ES-I3 (cell line): ENCODE results near the gene DMP1.
"Not testable (repeated sequence)": the region's sequence is repeated elsewhere in the genome, so short reads cannot be mapped to it uniquely, and the experiment has no call there.

Source experiments
- H3K36me3 ChIP-seq: 2 replicates; pipeline ENCODE4 v1.6.1; 2013; ENCODE audit warnings: mild to moderate bottlenecking, low read length, control low read depth, moderate library complexity; ENCODE audit not compliant: insufficient read depth
- H3K4me1 ChIP-seq: 2 replicates; pipeline ENCODE4 v1.6.1; 2013; ENCODE audit warnings: mild to moderate bottlenecking, control low read depth, low read length; ENCODE audit not compliant: insufficient read depth
- H3K9ac ChIP-seq: 2 replicates; pipeline ENCODE4 v1.6.1; 2013; ENCODE audit warnings: low read depth, mild to moderate bottlenecking, low read length, moderate library complexity
- H3K9me3 ChIP-seq: 2 replicates; pipeline ENCODE4 v1.6.1; 2013; ENCODE audit warnings: mild to moderate bottlenecking, low read length, moderate library complexity; ENCODE audit not compliant: control insufficient read depth, insufficient read depth

DMP1 gene

DNA sequence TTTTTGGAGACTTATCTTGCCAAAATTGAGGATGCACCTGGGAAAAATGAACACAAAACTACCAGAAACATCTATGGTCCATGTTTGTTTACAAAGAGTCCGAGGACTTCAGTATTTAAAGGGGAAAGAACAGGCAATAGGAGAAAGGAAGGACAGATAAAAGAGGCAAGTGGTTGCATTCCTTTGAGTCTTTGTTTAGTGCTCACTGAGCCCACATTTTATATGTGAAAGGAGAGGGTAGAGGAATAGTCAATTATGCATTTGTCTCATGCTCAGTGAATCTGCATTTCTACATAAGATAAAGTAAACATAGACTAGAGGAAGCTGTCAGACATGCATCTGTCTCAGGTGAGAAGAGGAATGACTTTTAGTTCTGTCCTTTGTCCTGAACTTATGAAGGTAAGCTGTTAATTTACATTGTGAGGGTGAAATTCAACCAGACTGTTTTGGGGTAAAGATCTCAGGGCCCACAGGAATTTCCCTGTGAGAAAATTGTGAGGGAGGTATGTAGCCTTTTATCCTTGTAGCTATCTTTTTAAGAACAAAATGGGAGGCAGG is 4.5 kb downstream of the DMP1 start:
- Histone ChIP-seq H3K9me3 (peaks cover 3% of the 10 kb centered on the region; the same call in 1 of the 2 replicates), H3K36me3 (no peaks in the 10 kb centered on the region), H3K4me1 (peaks cover 12% of the 10 kb centered on the region), H3K9ac (0 out of 2 replicates have a peak overlapping the region, but pooled peaks have one; percentile 10)

DNA sequence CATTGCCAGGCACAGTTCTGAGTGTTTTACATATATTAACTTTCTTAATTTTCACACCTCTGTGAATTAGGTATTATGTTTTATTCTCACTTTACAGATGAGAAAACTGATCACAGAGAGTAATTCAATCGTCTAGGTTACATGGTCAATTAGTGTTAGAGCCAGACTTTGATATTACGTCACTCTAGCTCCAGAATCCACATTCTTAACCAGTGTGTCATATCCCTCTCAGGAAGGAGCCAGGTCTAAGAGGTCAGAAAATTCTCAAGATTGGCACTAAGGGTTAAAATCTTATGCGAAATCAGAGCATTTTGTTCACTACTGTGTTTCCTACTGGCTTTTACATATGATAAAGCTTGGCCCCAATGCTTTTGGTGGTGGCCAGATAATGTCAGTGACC is 7.4 kb downstream of the DMP1 start:
- no peak overlapping the region for H3K9ac ChIP-seq
- H3K9me3 ChIP-seq: peaks cover 3% of the 10 kb centered on the region; the same call in 1 of the 2 replicates
- H3K4me1 ChIP-seq: peaks cover 14% of the 10 kb centered on the region
- no peaks in the 10 kb centered on the region for H3K36me3 ChIP-seq

DNA sequence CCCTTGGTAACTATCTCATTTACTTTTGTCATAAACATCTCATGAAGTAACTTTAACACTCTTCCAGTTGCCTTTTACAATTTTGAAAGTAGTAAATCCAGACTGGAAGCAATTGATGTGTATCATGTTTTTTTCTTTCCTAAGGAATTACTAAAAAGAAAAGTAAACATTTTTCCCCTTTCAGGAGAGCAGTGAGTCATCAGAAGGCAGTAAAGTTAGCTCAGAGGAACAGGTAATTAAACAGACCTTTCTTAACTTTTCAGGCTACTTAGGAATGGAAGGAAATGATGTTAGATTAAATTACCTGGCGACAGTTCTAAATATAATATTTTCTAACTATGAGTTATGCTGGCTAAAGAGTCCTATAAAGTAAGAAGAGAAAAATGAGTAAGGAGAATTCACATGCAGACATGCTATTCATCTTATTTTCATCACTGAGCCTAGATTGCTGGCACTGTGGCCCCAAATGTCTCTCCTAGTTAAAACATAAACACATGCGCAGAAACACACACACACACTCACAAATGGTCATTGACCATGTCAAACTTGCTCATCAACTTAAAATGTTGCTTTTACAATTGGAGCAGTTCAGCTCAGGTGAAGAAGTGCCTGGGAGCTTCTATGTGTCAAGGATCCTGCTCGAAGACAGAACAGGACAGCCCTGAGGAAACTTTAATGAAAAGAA is 9.3 kb downstream of the DMP1 start:
- Histone ChIP-seq H3K9ac (no peak overlapping the region), H3K36me3 (no peaks in the 10 kb centered on the region), H3K9me3 (peaks cover 3% of the 10 kb centered on the region; the same call in 1 of the 2 replicates), H3K4me1 (peaks cover 12% of the 10 kb centered on the region)

DNA sequence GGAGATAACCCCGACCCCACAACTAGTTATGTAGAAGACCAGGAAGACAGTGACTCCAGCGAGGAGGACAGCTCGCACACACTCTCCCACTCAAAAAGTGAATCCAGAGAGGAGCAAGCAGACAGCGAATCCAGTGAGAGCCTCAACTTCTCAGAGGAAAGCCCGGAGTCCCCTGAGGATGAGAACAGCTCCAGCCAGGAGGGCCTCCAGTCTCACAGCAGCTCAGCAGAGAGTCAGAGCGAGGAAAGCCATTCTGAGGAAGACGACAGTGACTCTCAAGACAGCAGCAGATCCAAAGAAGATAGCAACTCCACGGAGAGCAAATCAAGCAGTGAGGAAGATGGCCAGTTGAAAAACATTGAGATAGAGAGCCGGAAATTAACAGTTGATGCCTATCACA is 12.8 kb downstream of the DMP1 start:
- H3K36me3 ChIP-seq: no peaks in the 10 kb centered on the region
- H3K9ac ChIP-seq: no peak overlapping the region
- H3K9me3 ChIP-seq: no peaks in the 10 kb centered on the region
- 0 out of 2 replicates have a peak, but pooled peaks cover 7% of the 10 kb centered on the region for H3K4me1 ChIP-seq

- no peaks in the 10 kb centered on the region for H3K36me3 ChIP-seq
- no peak overlapping the region for H3K9ac ChIP-seq
- no peaks in the 10 kb centered on the region for H3K4me1 ChIP-seq
- peaks cover 17% of the 10 kb centered on the region for H3K9me3 ChIP-seq
Measured at GRCh38 chr4:87669373-87669772, 19.3 kb downstream of the DMP1 start.

GRCh38 chr4:87677731-87678130 is 27.7 kb downstream of the DMP1 start:
- peaks cover 11% of the 10 kb centered on the region for H3K9me3 ChIP-seq

DNA sequence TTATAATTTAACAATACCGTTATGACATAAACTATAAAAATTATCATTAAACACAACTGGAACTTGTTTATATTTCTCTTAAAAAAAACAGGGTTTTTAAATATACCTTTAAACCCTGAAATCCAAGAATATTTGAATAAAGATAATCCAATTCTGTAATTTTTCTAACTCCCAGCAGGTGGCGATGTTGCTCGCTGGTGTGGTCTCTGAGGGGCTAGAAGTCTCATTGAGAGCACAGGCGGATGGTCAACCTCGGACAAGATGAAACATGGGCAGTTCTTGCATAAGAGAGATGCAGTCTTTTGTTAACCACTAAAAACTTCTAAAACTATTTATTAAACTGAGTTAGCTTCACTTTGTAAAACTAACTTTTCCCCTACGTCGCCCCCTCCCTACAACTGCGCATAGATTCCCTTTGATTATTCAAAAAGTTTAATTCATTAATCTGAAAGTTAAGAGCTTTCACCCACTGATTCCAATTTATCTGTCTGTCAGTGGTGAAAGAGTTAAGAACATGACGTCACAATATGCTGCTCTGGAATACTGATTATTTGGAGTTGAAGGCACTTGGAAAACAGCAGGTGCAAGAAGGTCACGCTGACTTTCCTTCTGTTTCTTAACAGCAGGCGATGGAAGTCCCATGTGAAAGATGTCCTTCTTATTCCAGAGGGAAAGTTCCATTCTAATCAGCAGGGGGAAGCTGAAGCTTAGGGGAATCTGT is 29.5 kb downstream of the DMP1 start:
- no peak overlapping the region for H3K9ac ChIP-seq
- H3K9me3 ChIP-seq: no peaks in the 10 kb centered on the region
- no peaks in the 10 kb centered on the region; the same call in 1 of the 2 replicates for H3K4me1 ChIP-seq
- no peaks in the 10 kb centered on the region for H3K36me3 ChIP-seq

More at GRCh38 chr4:87677731-87678130, 27.7 kb downstream of the DMP1 start:
- Histone ChIP-seq H3K9ac (no peak overlapping the region), H3K4me1 (no peaks in the 10 kb centered on the region; the same call in 1 of the 2 replicates), H3K36me3 (no peaks in the 10 kb centered on the region)

DNA sequence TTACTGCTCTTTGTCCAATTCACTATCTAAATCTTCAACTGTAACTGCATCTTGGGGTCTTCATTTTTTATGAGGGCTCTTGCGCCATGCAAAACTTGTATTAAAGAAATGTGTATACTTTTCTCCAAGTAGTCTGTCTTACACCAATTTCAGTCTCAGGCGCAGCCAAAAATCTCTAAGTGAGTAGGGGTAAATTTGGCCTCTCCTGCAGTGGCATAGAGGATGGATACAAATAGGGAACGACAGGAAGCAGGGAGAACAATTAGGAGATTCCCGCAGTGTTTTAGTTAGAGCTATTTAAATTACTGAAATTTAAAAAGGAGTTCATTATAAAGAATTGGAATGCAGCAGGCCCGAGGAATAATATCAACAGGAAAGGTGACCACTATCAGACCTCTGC is 30.2 kb downstream of the DMP1 start:
- H3K4me1 ChIP-seq: no peaks in the 10 kb centered on the region; the same call in 1 of the 2 replicates
- no peaks in the 10 kb centered on the region for H3K9me3 ChIP-seq
- H3K36me3 ChIP-seq: no peaks in the 10 kb centered on the region
- H3K9ac ChIP-seq: no peak overlapping the region

GRCh38 chr4:87688316-87688715 is 38.2 kb downstream of the DMP1 start:
- Histone ChIP-seq H3K9ac (no peak overlapping the region), H3K36me3 (no peaks in the 10 kb centered on the region), H3K4me1 (no peaks in the 10 kb centered on the region), H3K9me3 (peaks cover 18% of the 10 kb centered on the region)

- not testable (repeated sequence) for H3K9ac ChIP-seq, H3K36me3 ChIP-seq, H3K4me1 ChIP-seq
Measured at GRCh38 chr4:87690947-87691346, 40.9 kb downstream of the DMP1 start.

DNA sequence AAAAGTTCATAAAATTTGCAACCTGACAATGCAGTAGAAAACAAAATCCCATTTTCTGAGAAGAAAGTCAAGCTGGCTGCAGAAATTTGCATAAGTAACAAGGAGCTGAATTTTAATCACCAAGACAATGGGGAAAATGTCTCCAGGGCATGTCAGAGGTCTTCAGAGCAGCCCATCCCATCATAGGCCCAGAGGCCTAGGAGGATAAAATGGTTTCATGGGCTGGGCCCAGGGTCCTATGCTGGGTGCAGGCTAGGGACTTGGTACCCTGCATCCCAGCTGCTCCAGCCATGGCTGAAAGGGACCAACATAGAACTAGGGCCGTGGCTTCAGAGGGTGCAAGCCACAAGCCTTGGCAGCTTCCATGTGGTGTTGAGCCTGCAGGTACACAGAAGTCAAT is 42.0 kb downstream of the DMP1 start:
- not testable (repeated sequence) for H3K4me1 ChIP-seq, H3K9ac ChIP-seq, H3K36me3 ChIP-seq
- H3K9me3 ChIP-seq: peaks cover 23% of the 10 kb centered on the region

More at GRCh38 chr4:87690947-87691346, 40.9 kb downstream of the DMP1 start:
- peaks cover 22% of the 10 kb centered on the region for H3K9me3 ChIP-seq

GRCh38 chr4:87697272-87697671 is 47.2 kb downstream of the DMP1 start:
- Histone ChIP-seq H3K4me1 (no peaks in the 10 kb centered on the region), H3K36me3 (no peaks in the 10 kb centered on the region), H3K9ac (no peak overlapping the region), H3K9me3 (peaks cover 11% of the 10 kb centered on the region)

GRCh38 chr4:87697945-87698344 is 47.9 kb downstream of the DMP1 start:
- Histone ChIP-seq H3K36me3 (no peaks in the 10 kb centered on the region), H3K9ac (no peak overlapping the region), H3K9me3 (peaks cover 11% of the 10 kb centered on the region), H3K4me1 (no peaks in the 10 kb centered on the region)

DNA sequence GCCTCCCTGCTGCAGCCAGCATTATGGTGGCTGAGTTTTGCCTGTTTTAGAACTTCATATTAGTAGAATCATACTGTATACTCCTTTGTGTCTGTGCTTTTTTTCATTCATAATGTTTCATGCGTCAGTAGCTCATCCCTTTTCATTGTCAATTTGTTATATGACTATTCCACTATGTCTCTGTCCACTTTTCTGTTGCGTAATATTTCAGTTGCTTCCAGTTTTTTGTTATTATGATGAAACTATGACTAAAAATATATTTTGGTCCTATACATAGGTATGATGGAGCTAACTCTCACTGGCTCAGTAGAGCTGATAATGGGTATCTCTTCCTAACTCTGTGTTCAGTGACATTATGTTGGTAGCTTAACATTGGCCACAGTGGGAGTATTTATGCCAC is 48.3 kb downstream of the DMP1 start:
- Histone ChIP-seq H3K9me3 (peaks cover 11% of the 10 kb centered on the region), H3K36me3 (no peaks in the 10 kb centered on the region), H3K9ac (no peak overlapping the region), H3K4me1 (no peaks in the 10 kb centered on the region)

GRCh38 chr4:87704001-87704400 is 53.9 kb downstream of the DMP1 start:
- Histone ChIP-seq H3K36me3 (no peaks in the 10 kb centered on the region), H3K9ac (no peak overlapping the region), H3K4me1 (no peaks in the 10 kb centered on the region), H3K9me3 (no peaks in the 10 kb centered on the region)
